Endodermal cell (in vitro differentiated cells): Measurements from ENCODE around the gene TMEM175. TPM values are rescaled to one million over a fixed set of nuclear protein-coding genes. Genes with fewer than 3 reads are reported as not detected.
A peak's percentile ranks its signal among the peaks of the same experiment; 100 is the strongest.

ENCODE experiments used
- DNase-seq: peaks from one replicate; pipeline ENCODE4 v3.0.0-alpha.2; 2017
- H3K27ac ChIP-seq: 2 replicates; pipeline ENCODE4 v1.5.1; 2013; ENCODE audit warnings: mild to moderate bottlenecking, low read depth, low read length, moderate library complexity
- H3K27me3 ChIP-seq: 2 replicates; pipeline ENCODE4 v1.6.1; 2013; ENCODE audit warnings: mild to moderate bottlenecking, low read length, moderate library complexity; ENCODE audit not compliant: insufficient read depth, control insufficient read depth, poor library complexity, severe bottlenecking
- H3K36me3 ChIP-seq: 2 replicates; pipeline ENCODE4 v1.7.0; 2013; ENCODE audit warnings: mild to moderate bottlenecking, low read length, moderate library complexity; ENCODE audit not compliant: control insufficient read depth, insufficient read depth
- H3K4me1 ChIP-seq: one replicate; pipeline ENCODE4 v1.7.0; 2013; ENCODE audit warnings: low read length; ENCODE audit not compliant: control insufficient read depth, insufficient read depth
- H3K4me3 ChIP-seq: 2 replicates; pipeline ENCODE4 v1.5.1; 2013; ENCODE audit warnings: mild to moderate bottlenecking, low read length, moderate library complexity
- H3K9ac ChIP-seq: 2 replicates; pipeline ENCODE4 v1.6.1; 2013; ENCODE audit warnings: mild to moderate bottlenecking, low read length, moderate library complexity; ENCODE audit not compliant: poor library complexity, severe bottlenecking; ENCODE audit errors: extremely low read depth
- H3K9me3 ChIP-seq: 2 replicates; pipeline ENCODE4 v1.6.1; 2013; ENCODE audit warnings: mild to moderate bottlenecking, low read length, moderate library complexity; ENCODE audit not compliant: control insufficient read depth
- H3K27ac Mint-ChIP-seq: 2 replicates; pipeline ENCODE4 v1.8.0; 2020; ENCODE audit warnings: mixed read lengths
- H3K27me3 Mint-ChIP-seq: 2 replicates; pipeline ENCODE4 v1.8.0; 2021; ENCODE audit warnings: mild to moderate bottlenecking, mixed read lengths; ENCODE audit not compliant: insufficient read depth
- H3K36me3 Mint-ChIP-seq: 2 replicates; pipeline ENCODE4 v1.8.0; 2020; ENCODE audit warnings: low read depth, mixed read lengths
- H3K4me1 Mint-ChIP-seq: 2 replicates; pipeline ENCODE4 v1.8.0; 2020; ENCODE audit warnings: mixed read lengths
- H3K4me3 Mint-ChIP-seq: 2 replicates; pipeline ENCODE4 v1.8.0; 2020; ENCODE audit warnings: mild to moderate bottlenecking, moderate library complexity, mixed read lengths
- H3K9me3 Mint-ChIP-seq: 2 replicates; pipeline ENCODE4 v1.8.0; 2020; ENCODE audit warnings: mild to moderate bottlenecking, mixed read lengths
- CTCF ChIP-seq: fragments of 200-600 bp; sonication (generic); conservative IDR thresholded peaks from 2 replicates; pipeline ENCODE4 v1.5.0; 2021; ENCODE audit warnings: antibody characterized with exemption, mild to moderate bottlenecking
- WGBS, 2 experiments: methylation state at CpG; one replicate each; pipeline versions ENCODE4 v1.1.5 to v1.1.7; 2013; ENCODE audit warnings: missing lambda C conversion rate in 2 of 2, mixed read lengths in 1 of 2; ENCODE audit not compliant: insufficient coverage in 1 of 2, insufficient read length in 1 of 2; 5-methylcytosine and 5-hydroxymethylcytosine counted together
- total RNA-seq, 2 donors: library from RNA; stranded (reverse); fragmentation: NEBNext Ultra II Directional in 1 of 2; extraction: Animal tissue kit (Norgen Biotek cat#: 25700) in 1 of 2; gene quantifications; 2 replicates in 1 of 2; 3 replicates in 1 of 2; pipeline ENCODE4 v1.2.1, GENCODE V29; 2021

Gene TMEM175
- total RNA-seq, 2 donors from 2014 or later: 15.9 to 23.0 TPM

GRCh38 chr4:901192-901910 lies 30.9 kb upstream of the TMEM175 start:
- WGBS, 2 experiments: 93 to 98% methylated on average over 21 to 28 of the region's 28 CpGs
- TF ChIP-seq CTCF: no peak

GRCh38 chr4:903066-904046 lies 28.9 kb upstream of the TMEM175 start:
- Histone ChIP-seq H3K36me3 (no peaks in the 10 kb centered on the region), H3K27me3 (no peaks in the 10 kb centered on the region), H3K4me3 (no peak overlapping the region), H3K9ac (no peak overlapping the region), H3K4me1 (no peaks in the 10 kb centered on the region), H3K27ac (peak overlapping the region; percentile 44), H3K9me3 (no peaks in the 10 kb centered on the region)
- Mint-ChIP-seq H3K27ac (peak overlapping the region; percentile 15), H3K27me3 (no peaks in the 10 kb centered on the region), H3K4me3 (no peak overlapping the region), H3K4me1 (peaks cover 6% of the 10 kb centered on the region), H3K9me3 (peaks cover 9% of the 10 kb centered on the region), H3K36me3 (peaks cover 44% of the 10 kb centered on the region)
- WGBS, 2 experiments: 92 to 93% methylated on average over 27 to 42 of the region's 42 CpGs
- TF ChIP-seq CTCF: no peak
- DNase-seq: peak; percentile 75

More at GRCh38 chr4:901192-901910, 30.9 kb upstream of the TMEM175 start:
- Histone ChIP-seq H3K4me1 (no peaks in the 10 kb centered on the region), H3K9ac (no peak overlapping the region), H3K9me3 (no peaks in the 10 kb centered on the region), H3K27me3 (no peaks in the 10 kb centered on the region), H3K27ac (no peak overlapping the region), H3K36me3 (no peaks in the 10 kb centered on the region), H3K4me3 (no peak overlapping the region)
- H3K27ac Mint-ChIP-seq: no peak overlapping the region
- H3K4me3 Mint-ChIP-seq: no peak overlapping the region
- peaks cover 49% of the 10 kb centered on the region for H3K36me3 Mint-ChIP-seq
- no peaks in the 10 kb centered on the region for H3K27me3 Mint-ChIP-seq
- peaks cover 9% of the 10 kb centered on the region for H3K9me3 Mint-ChIP-seq
- DNase-seq: no peak
- peaks cover 6% of the 10 kb centered on the region for H3K4me1 Mint-ChIP-seq

- no peak overlapping the region for H3K9ac ChIP-seq
- no peaks in the 10 kb centered on the region for H3K4me1 ChIP-seq
- Mint-ChIP-seq H3K36me3 (peaks cover 40% of the 10 kb centered on the region), H3K27ac (no peak overlapping the region), H3K4me3 (no peak overlapping the region), H3K4me1 (peaks cover 6% of the 10 kb centered on the region), H3K27me3 (no peaks in the 10 kb centered on the region), H3K9me3 (peaks cover 9% of the 10 kb centered on the region)
- no peaks in the 10 kb centered on the region for H3K27me3 ChIP-seq
- no peaks in the 10 kb centered on the region for H3K9me3 ChIP-seq
- no peaks in the 10 kb centered on the region for H3K36me3 ChIP-seq
- 96% methylated on average over 39 to 49 of the region's 49 CpGs for WGBS, 2 experiments
- peak overlapping the region; percentile 89 for H3K27ac ChIP-seq
- no peak for TF ChIP-seq CTCF
- DNase-seq: no peak
- H3K4me3 ChIP-seq: no peak overlapping the region
Observed at GRCh38 chr4:905485-906338, 26.5 kb upstream of the TMEM175 start.
